Measurements from ENCODE around the gene FADS3. TPM values are rescaled to one million over a fixed set of nuclear protein-coding genes. Genes with fewer than 3 reads are reported as not detected.

FADS3 gene
- total and polyA plus RNA-seq, 2 donors (not counting 1 experiment from before 2014, with no cell fraction given): 79.9 to 224 TPM

DNA sequence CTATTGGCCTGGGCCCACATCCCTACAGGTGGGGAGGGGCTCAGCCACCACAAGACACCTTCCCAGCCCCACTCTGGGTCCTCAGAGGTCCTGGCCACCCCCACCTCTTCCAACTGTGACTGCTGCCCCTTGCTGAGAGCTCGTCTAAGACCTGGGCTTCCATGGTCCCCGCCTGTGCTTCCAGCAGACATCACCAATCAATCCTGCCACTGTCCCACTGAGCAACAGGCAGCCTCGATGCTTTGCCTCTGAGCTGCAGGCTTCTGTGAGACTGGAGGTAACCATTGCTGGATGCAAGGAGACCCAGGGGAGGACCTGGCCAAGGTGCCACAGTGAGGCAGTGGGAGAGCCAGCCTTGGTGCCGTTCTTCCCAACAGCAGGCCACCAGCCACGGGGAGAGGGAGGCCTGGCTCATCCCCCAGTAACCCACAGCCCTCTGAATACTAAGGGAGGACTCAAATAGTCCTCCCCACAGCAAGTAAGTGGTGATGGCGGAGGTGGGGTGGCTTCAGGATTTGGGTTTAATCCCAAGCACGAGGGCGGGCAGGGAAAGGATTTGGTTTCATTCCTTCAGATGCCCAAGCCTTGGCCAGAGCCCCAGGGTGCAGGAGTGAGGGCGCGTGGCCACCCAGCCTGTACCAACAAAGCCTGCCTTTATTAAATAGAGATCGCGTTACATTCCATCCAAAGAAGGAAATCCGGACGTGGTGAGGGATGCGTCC lies 5.5 kb upstream of the FADS3 start:
- Histone ChIP-seq H3K9ac (ENCODE audit: insufficient read depth, low read length) (no peak overlapping the region), H4K20me1 (ENCODE audit: control insufficient read depth, extremely low read depth, insufficient read depth, low read length) (no peaks in the 10 kb centered on the region), H3K4me1 (ENCODE audit: control insufficient read depth, extremely low read depth, insufficient read depth, low read length) (no peaks in the 10 kb centered on the region), H3K9me3 (ENCODE audit: control insufficient read depth, insufficient read depth, low read depth, low read length) (no peaks in the 10 kb centered on the region), H3K36me3 (ENCODE audit: control insufficient read depth, insufficient read depth, low read length) (peaks cover 2% of the 10 kb centered on the region), H2AFZ (ENCODE audit: low read length) (no peak overlapping the region), H3K4me2 (ENCODE audit: extremely low read depth, insufficient read depth, low read length) (no peak overlapping the region), H3K27me3 (ENCODE audit: control insufficient read depth, insufficient read depth, low read length) (no peaks in the 10 kb centered on the region), H3K4me3 (replicated peaks in 1 of 4; ENCODE audit: control extremely low read depth in 1 of 4, insufficient read depth in 1 of 4, low read depth in 3 of 4, low read length in 4 of 4) (no peak overlapping the region), H3K79me2 (ENCODE audit: control insufficient read depth, insufficient read depth, low read length) (no peaks in the 10 kb centered on the region), H3K27ac (ENCODE audit: insufficient read depth, low read length) (no peak overlapping the region)
- TF ChIP-seq, protein P1, sequence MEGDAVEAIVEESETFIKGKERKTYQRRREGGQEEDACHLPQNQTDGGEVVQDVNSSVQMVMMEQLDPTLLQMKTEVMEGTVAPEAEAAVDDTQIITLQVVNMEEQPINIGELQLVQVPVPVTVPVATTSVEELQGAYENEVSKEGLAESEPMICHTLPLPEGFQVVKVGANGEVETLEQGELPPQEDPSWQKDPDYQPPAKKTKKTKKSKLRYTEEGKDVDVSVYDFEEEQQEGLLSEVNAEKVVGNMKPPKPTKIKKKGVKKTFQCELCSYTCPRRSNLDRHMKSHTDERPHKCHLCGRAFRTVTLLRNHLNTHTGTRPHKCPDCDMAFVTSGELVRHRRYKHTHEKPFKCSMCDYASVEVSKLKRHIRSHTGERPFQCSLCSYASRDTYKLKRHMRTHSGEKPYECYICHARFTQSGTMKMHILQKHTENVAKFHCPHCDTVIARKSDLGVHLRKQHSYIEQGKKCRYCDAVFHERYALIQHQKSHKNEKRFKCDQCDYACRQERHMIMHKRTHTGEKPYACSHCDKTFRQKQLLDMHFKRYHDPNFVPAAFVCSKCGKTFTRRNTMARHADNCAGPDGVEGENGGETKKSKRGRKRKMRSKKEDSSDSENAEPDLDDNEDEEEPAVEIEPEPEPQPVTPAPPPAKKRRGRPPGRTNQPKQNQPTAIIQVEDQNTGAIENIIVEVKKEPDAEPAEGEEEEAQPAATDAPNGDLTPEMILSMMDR (conservative IDR thresholded peaks at IDR 0.05 in 1 of 2, IDR thresholded peaks at IDR 0.05 in 1 of 2; ENCODE audit: low read depth in 1 of 2, low read length in 2 of 2): no peak
- TF ChIP-seq EZH2 (IDR thresholded peaks at IDR 0.05; ENCODE audit: low read length, missing control alignments): no peak
- DNase-seq (ENCODE audit: low read depth in 2 of 2): no peak

DNA sequence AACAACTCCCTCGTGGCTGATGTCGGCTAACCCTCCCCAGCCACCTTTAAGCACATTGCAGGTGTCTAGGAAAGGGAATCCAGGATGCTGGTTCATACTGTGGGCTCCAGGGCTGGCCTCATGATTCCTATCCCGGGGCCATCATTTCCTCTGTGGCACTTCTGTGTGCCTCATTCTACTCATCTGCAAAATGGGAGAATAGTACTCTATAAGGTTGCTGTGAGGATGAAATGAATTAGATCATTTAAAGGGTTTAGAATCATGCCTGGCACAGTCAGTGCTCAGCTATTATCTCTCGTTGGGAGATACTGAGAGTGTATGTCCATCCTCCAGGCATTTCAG lies 4.3 kb upstream of the FADS3 start:
- Histone ChIP-seq H2AFZ (ENCODE audit: low read length) (no peak overlapping the region), H3K4me2 (ENCODE audit: extremely low read depth, insufficient read depth, low read length) (no peak overlapping the region), H3K79me2 (ENCODE audit: control insufficient read depth, insufficient read depth, low read length) (no peaks in the 10 kb centered on the region), H3K9me3 (ENCODE audit: control insufficient read depth, insufficient read depth, low read depth, low read length) (no peaks in the 10 kb centered on the region), H3K4me3 (replicated peaks in 1 of 4; ENCODE audit: control extremely low read depth in 1 of 4, insufficient read depth in 1 of 4, low read depth in 3 of 4, low read length in 4 of 4) (no peak overlapping the region), H3K4me1 (ENCODE audit: control insufficient read depth, extremely low read depth, insufficient read depth, low read length) (no peaks in the 10 kb centered on the region), H3K27me3 (ENCODE audit: control insufficient read depth, insufficient read depth, low read length) (no peaks in the 10 kb centered on the region), H4K20me1 (ENCODE audit: control insufficient read depth, extremely low read depth, insufficient read depth, low read length) (no peaks in the 10 kb centered on the region), H3K36me3 (ENCODE audit: control insufficient read depth, insufficient read depth, low read length) (peaks cover 2% of the 10 kb centered on the region), H3K27ac (ENCODE audit: insufficient read depth, low read length) (no peak overlapping the region), H3K9ac (ENCODE audit: insufficient read depth, low read length) (no peak overlapping the region)
- no peak for DNase-seq (ENCODE audit: low read depth in 2 of 2)
- TF ChIP-seq EZH2 (IDR thresholded peaks at IDR 0.05; ENCODE audit: low read length, missing control alignments): no peak
- TF ChIP-seq, protein P1 (conservative IDR thresholded peaks at IDR 0.05 in 1 of 2, IDR thresholded peaks at IDR 0.05 in 1 of 2; ENCODE audit: low read depth in 1 of 2, low read length in 2 of 2): no peak

DNA sequence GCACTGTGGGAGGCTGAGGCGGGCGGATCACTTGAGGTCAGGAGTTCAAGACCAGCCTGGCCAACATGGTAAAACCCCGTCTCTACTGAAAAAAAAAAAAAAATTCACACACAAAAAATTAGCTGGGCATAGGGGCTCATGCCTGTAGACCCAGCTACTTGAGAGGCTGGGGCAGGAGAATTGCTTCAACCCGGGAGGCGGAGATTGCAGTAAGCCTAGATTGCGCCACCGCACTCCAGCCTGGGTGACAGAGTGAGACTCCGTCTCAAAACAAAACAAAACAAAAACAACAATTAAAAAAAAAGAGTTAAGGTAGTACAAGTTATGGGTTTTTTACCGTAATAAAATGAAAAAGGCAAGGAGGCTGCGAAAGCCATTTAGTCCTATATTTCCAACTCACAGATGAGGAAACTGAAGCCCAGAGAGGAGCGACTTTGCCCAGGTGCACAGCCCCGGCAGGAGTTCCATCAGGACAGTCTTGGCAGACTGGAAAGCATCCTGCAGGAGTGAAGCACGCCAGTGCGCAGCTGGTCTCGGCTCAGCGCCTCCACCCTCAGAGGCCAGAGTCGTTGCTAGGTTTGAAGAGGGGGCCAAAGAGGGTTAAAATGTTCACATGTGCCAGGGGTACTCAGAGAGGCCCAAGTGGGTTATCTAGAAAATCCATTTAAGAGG lies 3.8 kb upstream of the FADS3 start:
- H3K9me3 ChIP-seq (ENCODE audit: control insufficient read depth, insufficient read depth, low read depth, low read length): no peaks in the 10 kb centered on the region
- no peak overlapping the region for H3K4me2 ChIP-seq (ENCODE audit: extremely low read depth, insufficient read depth, low read length)
- H3K4me3 ChIP-seq (replicated peaks in 1 of 4; ENCODE audit: control extremely low read depth in 1 of 4, insufficient read depth in 1 of 4, low read depth in 3 of 4, low read length in 4 of 4): no peak overlapping the region
- no peak for DNase-seq (ENCODE audit: low read depth in 2 of 2)
- H3K9ac ChIP-seq (ENCODE audit: insufficient read depth, low read length): no peak overlapping the region
- no peaks in the 10 kb centered on the region for H4K20me1 ChIP-seq (ENCODE audit: control insufficient read depth, extremely low read depth, insufficient read depth, low read length)
- no peak for TF ChIP-seq EZH2 (IDR thresholded peaks at IDR 0.05; ENCODE audit: low read length, missing control alignments)
- TF ChIP-seq, protein P1 (conservative IDR thresholded peaks at IDR 0.05 in 1 of 2, IDR thresholded peaks at IDR 0.05 in 1 of 2; ENCODE audit: low read depth in 1 of 2, low read length in 2 of 2): no peak
- peaks cover under 1% of the 10 kb centered on the region for H3K79me2 ChIP-seq (ENCODE audit: control insufficient read depth, insufficient read depth, low read length)
- no peak overlapping the region for H3K27ac ChIP-seq (ENCODE audit: insufficient read depth, low read length)
- no peak overlapping the region for H2AFZ ChIP-seq (ENCODE audit: low read length)
- no peaks in the 10 kb centered on the region for H3K4me1 ChIP-seq (ENCODE audit: control insufficient read depth, extremely low read depth, insufficient read depth, low read length)
- H3K36me3 ChIP-seq (ENCODE audit: control insufficient read depth, insufficient read depth, low read length): peaks cover 2% of the 10 kb centered on the region
- no peaks in the 10 kb centered on the region for H3K27me3 ChIP-seq (ENCODE audit: control insufficient read depth, insufficient read depth, low read length)

Measured in fibroblast of lung (primary cell).